ENCODE measurements around the gene CSNK1G2. TPM values are rescaled to one million over a fixed set of nuclear protein-coding genes. Genes with fewer than 3 reads are reported as not detected.
A peak's percentile ranks its signal among the peaks of the same experiment; 100 is the strongest.
"Not testable (repeated sequence)": the region's sequence is repeated elsewhere in the genome, so short reads cannot be mapped to it uniquely, and the experiment has no call there.

CSNK1G2 gene
- total RNA-seq, 1 experiment from 2014 or later, result 78.0 TPM

DNA sequence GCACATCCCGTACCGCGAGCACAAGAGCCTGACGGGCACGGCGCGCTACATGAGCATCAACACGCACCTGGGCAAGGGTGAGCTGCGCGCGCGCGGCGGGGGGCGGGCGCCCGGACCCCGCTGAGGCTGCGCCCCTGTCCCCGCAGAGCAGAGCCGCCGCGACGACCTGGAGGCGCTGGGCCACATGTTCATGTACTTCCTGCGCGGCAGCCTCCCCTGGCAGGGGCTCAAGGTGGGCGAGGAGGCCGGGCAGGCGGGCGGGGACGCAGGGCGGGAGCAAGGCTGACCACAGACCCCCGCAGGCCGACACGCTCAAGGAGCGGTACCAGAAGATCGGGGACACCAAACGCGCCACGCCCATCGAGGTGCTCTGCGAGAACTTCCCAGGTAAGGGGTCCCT is 38.0 kb downstream of the CSNK1G2 start:
- Histone ChIP-seq H3K36me3 (peaks cover 37% of the 10 kb centered on the region), H3K4me3 (no peak overlapping the region), H3K27ac (no peak overlapping the region), H3K27me3 (no peaks in the 10 kb centered on the region), H3K9me3 (replicated peaks) (no peaks in the 10 kb centered on the region), H3K4me1 (no peaks in the 10 kb centered on the region)
- DNase-seq, result no peak

DNA sequence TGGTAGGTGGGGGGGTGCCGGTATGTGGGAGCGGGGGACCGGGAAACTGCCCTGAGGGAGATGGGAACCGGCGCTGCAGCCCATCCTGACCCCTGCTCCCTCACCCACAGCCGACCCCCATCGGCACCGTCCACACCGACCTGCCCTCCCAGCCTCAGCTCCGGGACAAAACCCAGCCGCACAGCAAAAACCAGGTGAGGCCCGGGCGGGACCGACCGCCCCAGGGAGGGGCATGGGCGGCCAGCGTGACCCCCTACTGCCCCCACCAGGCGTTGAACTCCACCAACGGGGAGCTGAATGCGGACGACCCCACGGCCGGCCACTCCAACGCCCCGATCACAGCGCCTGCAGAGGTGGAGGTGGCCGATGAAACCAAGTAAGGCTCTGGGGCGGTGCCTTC is 38.7 kb downstream of the CSNK1G2 start:
- Histone ChIP-seq H3K27ac (no peak overlapping the region), H3K36me3 (peaks cover 36% of the 10 kb centered on the region)
- DNase-seq, result no peak

DNA sequence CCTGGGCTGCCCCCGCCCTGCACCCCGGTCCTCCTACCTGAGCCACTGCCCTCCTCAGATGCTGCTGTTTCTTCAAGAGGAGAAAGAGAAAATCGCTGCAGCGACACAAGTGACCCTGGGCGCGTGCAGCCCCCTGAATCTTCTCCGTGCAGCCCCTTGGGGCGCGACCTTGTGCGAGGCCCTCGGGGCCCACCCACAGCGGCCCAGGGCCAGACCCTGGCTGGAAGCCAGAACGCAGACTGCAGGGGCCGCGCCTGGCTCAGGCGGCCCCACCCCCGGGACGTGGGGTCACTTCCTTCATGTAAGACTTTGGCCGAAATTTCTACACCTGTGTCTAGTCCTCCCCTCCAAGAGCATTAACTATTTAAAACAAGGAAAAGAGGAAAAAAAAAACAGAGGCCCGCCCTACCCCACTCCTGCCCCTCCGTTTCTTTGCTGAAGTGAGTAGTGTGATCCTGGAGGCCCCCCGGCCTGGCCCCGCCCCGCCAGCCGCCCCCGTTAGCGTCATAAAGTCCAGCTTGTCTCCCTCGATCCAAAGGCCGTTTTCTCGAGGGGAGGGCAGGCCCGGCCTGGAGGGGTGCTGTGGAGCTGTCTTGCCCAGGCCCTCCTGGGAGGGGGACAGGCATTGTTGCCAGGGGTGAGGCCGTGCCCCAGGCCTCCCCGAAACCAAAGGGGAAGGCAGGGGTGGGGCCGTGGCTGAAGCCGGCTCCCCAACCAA is 39.3 kb downstream of the CSNK1G2 start:
- DNase-seq, result no peak
- Histone ChIP-seq H3K4me1 (no peaks in the 10 kb centered on the region), H3K4me3 (no peak overlapping the region), H3K27me3 (no peaks in the 10 kb centered on the region), H3K27ac (no peak overlapping the region), H3K9me3 (replicated peaks) (no peaks in the 10 kb centered on the region), H3K36me3 (peaks cover 37% of the 10 kb centered on the region)

More for the DNA sequence above, 38.7 kb downstream of the CSNK1G2 start:
- no peaks in the 10 kb centered on the region for H3K9me3 ChIP-seq (replicated peaks)
- H3K27me3 ChIP-seq, result no peaks in the 10 kb centered on the region
- H3K4me1 ChIP-seq, result no peaks in the 10 kb centered on the region
- no peak overlapping the region for H3K4me3 ChIP-seq

DNA sequence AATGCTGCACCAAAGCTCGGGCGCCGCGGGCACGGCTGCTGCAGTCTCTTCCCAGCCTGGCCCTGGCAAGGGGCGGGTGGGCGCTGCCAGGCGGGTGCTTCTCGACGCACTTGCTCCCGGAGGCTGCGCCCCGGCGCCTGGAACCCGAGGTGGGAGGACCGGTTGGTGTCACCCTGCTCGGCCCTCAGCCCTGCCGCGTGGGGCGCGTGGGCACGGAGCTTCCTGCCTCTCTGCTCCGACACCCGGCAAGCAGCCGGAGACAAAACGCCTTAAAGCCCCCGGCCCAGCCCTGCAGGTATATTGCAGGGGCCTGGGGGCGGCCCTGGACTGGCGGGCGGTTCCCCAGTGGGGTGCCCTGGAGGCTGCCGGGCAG is 39.8 kb downstream of the CSNK1G2 start:
- Histone ChIP-seq H3K4me1 (no peaks in the 10 kb centered on the region), H3K36me3 (peaks cover 32% of the 10 kb centered on the region), H3K9me3 (replicated peaks) (no peaks in the 10 kb centered on the region), H3K27ac (no peak overlapping the region), H3K4me3 (no peak overlapping the region), H3K27me3 (no peaks in the 10 kb centered on the region)
- no peak for DNase-seq

DNA sequence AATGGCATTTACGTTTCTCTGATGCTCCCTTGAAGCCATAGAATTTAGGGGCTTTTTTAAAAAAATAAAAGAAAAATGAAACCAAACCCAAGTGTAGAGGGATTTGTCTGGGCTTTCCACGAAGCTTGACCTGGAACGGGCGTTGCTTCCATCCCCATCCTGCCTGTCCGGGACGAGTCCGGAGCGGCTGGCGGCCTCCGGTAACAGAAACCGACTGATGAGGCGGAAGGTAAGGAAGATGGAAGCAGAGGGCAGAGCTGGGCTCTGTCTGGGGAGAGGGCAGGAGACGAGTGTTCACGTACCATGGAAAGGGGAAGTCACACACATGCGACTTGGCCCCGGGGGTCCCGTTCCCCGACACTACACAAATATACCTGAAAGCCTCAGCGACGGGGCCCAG is 40.3 kb downstream of the CSNK1G2 start:
- Histone ChIP-seq H3K4me1 (no peaks in the 10 kb centered on the region), H3K36me3 (peaks cover 32% of the 10 kb centered on the region), H3K9me3 (replicated peaks) (no peaks in the 10 kb centered on the region), H3K27ac (no peak overlapping the region), H3K4me3 (no peak overlapping the region), H3K27me3 (no peaks in the 10 kb centered on the region)
- DNase-seq, result no peak

DNA sequence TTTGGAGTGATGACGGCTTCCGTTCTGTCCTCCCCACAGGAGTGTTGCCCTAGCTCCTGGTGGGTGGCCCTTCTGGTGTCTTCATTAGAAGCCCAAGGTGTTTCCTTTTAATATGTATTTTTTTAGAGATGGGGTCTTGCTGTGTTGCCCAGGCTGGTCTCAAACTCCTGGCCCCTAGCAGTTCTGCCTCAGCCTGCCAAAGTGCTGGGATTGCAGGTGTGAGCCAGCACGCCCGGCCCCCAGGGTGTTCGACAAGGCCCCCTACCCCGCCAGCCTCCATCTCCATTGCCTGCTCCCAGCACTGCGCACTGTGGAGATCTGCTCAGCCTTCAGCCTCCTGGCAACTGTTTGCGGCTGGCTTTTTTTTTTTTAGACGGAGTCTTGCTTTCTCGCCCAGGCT is 43.4 kb downstream of the CSNK1G2 start:
- Histone ChIP-seq H3K27ac (no peak overlapping the region), H3K4me3 (no peak overlapping the region), H3K4me1 (no peaks in the 10 kb centered on the region), H3K27me3 (no peaks in the 10 kb centered on the region), H3K36me3 (peaks cover 28% of the 10 kb centered on the region), H3K9me3 (replicated peaks) (no peaks in the 10 kb centered on the region)
- DNase-seq, result no peak

DNA sequence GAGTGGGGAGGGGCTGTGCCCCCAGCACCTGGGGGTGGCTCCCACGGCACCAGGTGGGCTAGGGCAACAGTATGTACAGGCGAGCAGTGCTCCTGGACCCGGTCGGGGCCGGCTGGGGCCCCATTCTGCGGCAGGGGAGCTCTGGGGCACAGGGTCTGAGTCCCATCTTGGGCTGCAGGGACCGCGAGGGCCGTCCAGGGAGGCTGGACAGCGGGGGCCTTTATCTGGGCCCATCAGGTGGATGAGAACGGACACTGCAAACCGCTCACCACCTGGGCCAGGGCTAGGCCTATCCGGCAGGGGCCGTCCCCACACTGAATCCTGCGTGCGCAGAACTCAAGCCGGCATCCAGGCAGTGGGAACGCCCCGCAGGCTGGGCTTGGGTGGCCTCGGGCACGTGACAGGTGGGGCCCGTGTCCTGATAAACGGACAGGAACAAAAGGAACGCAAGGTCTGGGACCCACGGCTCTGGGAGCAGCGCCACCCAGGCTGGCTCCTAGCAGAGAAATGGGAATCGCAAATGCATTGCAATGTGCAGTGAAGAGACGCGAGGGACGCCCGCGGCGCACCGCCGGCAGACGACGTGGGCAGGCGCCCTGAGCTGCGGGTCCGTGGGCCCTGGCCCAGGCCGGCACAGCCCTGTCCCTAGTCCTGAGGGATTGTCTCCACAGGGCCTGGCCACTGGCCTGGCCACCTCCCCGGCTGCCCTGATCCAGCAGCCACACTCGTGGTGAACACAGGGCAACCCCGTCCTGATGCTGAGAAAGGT is 44.8 kb downstream of the CSNK1G2 start:
- Histone ChIP-seq H3K36me3 (peaks cover 24% of the 10 kb centered on the region), H3K27me3 (no peaks in the 10 kb centered on the region), H3K9me3 (replicated peaks) (no peaks in the 10 kb centered on the region), H3K4me1 (no peaks in the 10 kb centered on the region), H3K27ac (no peak overlapping the region), H3K4me3 (no peak overlapping the region)
- DNase-seq, result peak in 1 of 2 experiments; percentile 16

DNA sequence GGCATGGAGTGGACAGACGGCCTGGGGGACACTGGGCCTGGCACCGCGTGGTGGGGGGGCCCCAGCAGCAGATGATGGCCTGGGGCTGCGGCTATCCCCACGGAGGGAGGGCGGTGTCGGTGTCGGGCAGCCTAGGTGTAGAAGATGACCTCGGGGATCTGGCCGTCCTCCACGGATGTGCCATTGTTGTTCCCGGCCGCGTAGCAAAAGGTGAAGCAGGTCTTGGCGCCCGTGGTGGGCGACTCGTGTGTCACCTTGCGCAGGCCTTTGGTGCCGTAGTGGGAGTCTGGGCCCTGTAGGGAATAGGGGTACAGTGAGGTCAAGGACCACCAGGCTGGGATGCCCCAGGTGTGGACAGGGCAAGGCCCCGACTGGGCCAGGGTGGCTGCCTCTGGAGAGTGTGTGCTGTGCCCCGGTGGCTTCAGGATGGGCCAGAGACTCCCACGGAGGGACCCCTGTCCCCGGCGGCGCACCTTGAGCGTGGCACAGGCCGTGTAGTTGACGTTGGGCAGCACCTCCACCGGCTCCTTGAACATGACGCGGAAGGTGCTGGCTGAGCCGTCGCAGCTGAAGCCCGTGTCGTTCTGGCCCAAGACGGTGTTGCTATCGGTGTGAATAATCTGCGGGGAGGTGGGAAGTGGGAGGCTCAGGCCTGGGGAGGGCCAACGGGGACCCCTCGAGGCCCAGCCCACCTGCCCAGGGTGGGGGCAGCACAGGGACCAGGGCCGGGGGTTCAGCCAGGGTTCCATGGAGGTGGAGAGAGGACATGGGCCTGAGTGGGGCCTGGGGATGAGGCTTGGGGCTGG is 45.6 kb downstream of the CSNK1G2 start:
- no peaks in the 10 kb centered on the region for H3K9me3 ChIP-seq (replicated peaks)
- no peak for DNase-seq
- peaks cover 20% of the 10 kb centered on the region for H3K36me3 ChIP-seq
- no peak overlapping the region for H3K4me3 ChIP-seq
- no peaks in the 10 kb centered on the region for H3K4me1 ChIP-seq
- no peaks in the 10 kb centered on the region for H3K27me3 ChIP-seq
- H3K27ac ChIP-seq, result no peak overlapping the region

DNA sequence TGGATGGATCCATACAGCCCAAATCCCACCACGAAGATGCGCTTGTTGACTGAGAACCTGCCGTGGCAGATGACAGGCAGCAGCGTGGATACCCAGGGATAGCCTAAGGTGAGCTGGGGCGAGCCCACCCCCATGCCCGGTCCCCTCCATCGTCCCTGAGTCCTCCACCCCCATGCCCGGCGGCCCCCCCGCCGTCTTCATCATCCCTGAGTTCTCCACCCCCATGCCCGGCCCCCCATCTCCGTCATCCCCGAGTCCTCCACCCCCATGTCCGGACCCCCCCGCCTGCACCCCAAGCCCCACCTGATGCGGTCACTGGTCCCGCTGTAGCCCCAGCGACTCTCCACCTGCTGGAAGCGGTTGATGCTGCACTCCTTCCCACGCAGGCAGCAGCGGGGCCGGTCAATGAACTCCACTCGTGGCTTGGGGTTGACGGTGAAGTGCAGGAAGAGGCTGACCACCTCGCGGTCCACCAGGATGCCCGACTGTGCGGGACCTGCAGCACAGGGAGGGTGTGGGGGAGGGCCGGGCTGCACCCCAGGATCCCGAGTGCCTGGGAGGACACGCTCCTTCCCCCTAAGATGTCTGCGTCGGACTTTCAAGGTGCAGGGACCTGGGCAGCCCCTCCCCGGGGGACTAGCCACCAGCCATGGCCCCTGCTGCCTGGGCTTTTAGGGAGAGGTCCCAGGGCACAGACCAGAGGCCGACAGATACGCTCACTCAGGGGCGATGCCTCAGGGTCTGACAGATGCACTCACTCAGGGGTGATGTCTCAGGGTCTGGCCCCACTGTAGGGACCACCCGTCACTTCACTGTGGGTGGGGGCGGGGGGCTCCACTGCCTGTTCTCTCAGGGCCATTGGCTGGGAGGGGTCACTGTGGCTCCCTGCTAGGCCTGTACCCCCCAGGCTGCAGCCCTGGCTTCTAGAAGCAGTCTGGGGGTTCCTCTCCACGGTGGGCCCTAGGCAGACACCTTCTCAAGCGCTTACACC is 46.5 kb downstream of the CSNK1G2 start:
- H3K36me3 ChIP-seq, result peaks cover 15% of the 10 kb centered on the region; the same call in 1 of the 2 replicates
- no peak overlapping the region for H3K4me3 ChIP-seq

DNA sequence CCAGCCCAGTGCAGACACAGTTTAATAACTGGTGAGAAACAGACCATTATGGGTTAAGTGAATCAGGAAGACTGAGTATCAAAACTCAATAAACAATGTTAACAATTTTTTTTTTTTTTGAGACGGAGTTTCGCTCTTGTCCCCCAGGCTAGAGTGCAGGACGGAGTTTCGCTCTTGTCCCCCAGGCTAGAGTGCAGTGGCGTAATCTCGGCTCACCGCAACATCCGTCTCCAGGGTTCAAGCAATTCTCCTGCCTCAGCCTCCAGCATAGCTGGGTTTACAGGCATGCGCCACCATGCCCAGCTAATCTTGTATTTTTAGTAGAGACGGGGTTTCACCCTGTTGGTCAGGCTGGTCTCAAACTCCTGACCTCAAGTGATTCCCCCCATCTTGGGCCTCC is 47.5 kb downstream of the CSNK1G2 start:
- not testable (repeated sequence) for H3K9me3 ChIP-seq (replicated peaks); H3K27me3 ChIP-seq; H3K4me3 ChIP-seq; DNase-seq; H3K27ac ChIP-seq; H3K4me1 ChIP-seq
- H3K36me3 ChIP-seq, result peaks cover 14% of the 10 kb centered on the region; the same call in 1 of the 2 replicates

More for the DNA sequence above, 46.5 kb downstream of the CSNK1G2 start:
- DNase-seq, result no peak
- H3K9me3 ChIP-seq (replicated peaks), result no peaks in the 10 kb centered on the region
- H3K27ac ChIP-seq, result no peak overlapping the region
- H3K4me1 ChIP-seq, result no peaks in the 10 kb centered on the region
- H3K27me3 ChIP-seq, result no peaks in the 10 kb centered on the region

DNA sequence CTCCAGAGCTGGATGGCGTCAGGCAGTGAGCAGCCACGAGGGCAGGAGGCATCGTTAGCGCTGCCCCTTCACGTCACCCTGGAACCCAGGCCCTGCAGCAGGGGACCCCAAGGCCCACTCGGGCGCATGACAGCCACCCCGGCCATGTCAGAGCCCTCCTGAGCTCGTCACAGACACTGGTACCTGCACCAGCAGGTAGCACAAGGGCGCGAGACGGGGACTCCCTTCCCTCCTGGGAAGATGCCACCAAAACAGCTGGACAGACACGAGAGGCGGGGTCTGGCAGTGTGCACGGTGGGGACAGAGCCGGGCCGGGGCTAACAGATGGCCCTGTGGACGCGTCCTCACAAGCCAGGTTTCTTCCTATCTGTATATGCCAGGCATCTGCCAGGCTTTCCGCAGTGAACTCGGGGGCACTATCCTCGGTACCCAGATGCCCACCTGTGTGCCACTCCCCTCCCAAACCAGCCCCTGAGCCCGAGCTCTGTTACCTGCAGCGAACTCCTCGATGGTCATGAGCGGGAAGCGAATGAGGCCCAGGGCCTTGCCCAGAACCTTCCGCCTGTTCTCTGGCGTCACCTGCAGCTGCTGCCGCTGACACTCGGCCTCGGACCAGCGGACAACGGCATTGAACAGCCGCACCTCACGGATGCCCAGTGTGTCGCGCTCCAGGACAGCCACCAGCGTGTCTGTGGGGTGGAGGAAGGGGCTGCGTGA is 48.7 kb downstream of the CSNK1G2 start:
- no peaks in the 10 kb centered on the region for H3K27me3 ChIP-seq
- no peaks in the 10 kb centered on the region for H3K4me1 ChIP-seq
- DNase-seq, result no peak
- no peak overlapping the region for H3K4me3 ChIP-seq
- no peaks in the 10 kb centered on the region for H3K9me3 ChIP-seq (replicated peaks)
- peaks cover 8% of the 10 kb centered on the region; the same call in 1 of the 2 replicates for H3K36me3 ChIP-seq
- H3K27ac ChIP-seq, result no peak overlapping the region

DNA sequence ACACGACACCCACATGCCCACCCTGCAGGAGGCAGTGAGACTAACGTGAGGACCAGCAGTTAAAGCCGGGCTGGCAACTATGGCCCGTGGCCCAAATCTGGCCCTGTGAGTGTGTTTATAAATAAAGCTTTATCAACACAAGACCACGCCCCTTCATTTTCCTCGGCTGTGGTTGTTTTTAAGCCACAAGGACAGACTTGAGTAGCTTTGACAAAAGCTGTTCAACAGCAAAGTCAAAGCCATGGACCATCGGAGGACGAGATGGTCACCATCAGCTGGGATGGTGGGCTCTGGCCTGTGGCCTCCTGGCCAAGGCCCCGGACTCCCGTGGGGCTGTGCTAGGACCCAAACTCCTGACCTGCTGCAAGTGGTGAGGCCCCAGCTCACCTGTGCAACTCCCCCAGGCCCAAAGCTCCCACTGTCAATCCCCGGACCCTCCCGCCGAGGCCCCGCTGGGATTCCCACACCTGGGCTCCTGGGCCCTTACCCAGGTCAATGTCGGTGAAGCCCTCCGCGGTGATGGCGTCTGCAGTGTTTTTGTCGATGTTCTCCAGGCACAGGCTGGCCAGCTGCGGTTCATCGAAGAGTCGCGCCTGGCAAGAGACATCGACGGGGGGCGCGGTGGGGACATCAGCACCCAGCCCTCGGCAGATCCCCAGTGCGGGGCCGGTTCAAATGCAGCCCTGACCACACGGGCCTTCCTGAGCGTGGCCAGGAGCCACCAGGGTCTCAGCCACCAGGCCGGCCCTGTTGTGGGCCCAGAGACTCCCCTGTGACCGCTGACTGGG is 49.5 kb downstream of the CSNK1G2 start:
- Histone ChIP-seq H3K27me3 (no peaks in the 10 kb centered on the region), H3K27ac (no peak overlapping the region), H3K4me3 (no peak overlapping the region), H3K4me1 (no peaks in the 10 kb centered on the region), H3K9me3 (replicated peaks) (no peaks in the 10 kb centered on the region), H3K36me3 (peaks cover 3% of the 10 kb centered on the region; the same call in 1 of the 2 replicates)
- DNase-seq, result no peak
